Ramos (cell line): ENCODE measurements around the gene PIGV.

Source experiments
- in situ Hi-C: fragments of 300-500 bp; cut with MboI; formaldehyde crosslinking; loops from one replicate; pipeline ENCODE4 v1.14.3; 2022; ENCODE audit warnings: low sequenced_read_pairs; ENCODE audit not compliant: unreplicated experiment

The PIGV gene

DNA sequence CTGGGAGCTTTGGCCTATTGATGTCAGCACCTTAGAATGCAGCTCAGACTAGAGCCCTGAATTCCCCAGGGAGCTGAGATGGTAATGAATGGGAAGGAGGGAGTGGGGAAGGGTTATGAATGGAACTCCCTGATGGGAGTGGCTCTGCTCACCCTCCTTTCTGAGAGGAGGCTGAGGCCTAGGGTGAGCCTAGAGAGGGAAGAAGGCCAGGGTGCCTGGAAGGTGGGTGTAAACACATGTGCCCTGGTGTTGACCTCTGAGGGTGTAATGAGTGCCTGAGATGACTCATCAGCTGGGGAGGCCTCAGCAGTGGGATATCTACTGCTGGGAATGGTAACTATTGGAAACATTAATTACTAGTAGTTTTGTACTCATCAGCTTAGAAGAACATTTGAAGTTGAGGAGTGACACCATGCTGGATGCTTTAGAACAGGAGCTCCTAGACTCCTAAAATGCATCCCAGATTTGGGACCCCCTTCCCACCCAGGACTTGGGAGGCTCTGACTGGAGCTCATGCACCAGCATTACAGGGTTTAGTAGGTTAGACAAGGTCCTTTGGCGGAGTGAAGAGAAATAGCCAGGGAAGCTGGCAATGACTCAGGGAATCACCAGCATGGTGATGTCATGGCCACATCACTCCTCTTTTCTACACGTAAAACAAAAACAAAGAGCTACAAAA, 16.0 kb upstream of the PIGV start:
- in situ Hi-C loops = no loop called here

DNA sequence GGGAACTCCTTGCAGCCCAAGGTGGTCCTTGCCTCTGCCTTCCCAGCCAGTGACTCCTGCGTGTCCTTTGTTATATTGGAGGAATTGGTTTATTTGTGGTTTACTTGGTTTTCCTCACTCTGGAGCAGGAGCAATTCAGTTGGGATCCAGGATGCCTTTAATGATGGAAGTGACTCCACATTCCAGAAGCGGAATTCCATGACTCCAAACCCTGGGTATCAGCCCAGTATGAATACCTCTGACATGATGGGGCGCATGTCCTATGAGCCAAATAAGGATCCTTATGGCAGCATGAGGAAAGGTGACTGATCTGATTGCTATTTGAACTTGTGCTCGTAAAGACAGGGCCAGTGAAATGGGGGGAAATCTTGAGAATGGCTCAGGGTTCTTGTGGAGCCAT, 15.1 kb upstream of the PIGV start:
- in situ Hi-C loops = no loop called here

DNA sequence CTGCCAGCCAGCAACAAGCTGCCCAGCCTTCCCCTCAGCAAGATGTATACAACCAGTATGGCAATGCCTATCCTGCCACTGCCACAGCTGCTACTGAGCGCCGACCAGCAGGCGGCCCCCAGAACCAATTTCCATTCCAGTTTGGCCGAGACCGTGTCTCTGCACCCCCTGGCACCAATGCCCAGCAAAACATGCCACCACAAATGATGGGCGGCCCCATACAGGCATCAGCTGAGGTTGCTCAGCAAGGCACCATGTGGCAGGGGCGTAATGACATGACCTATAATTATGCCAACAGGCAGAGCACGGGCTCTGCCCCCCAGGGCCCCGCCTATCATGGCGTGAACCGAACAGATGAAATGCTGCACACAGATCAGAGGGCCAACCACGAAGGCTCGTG, 13.3 kb upstream of the PIGV start:
- in situ Hi-C loops = no loop called here

DNA sequence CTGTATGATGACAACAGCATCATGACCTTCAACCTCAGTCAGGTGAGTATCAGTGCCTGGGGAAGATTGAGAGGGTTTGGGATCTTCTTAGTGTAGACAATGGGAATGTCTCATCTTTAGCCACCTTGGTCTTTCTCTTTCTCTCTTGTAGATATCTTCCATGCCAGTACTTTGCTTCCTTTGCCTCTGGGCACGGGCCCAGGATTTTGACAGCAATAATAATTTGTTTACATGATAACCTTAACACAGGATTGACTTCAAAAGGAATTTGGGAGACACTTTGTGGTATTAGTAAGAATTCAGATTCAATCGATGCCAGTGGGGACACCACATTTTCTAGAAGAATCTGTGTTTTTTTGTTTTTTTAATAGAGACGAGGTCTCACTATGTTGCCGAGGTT, 12.1 kb upstream of the PIGV start:
- in situ Hi-C loops = no loop called here

DNA sequence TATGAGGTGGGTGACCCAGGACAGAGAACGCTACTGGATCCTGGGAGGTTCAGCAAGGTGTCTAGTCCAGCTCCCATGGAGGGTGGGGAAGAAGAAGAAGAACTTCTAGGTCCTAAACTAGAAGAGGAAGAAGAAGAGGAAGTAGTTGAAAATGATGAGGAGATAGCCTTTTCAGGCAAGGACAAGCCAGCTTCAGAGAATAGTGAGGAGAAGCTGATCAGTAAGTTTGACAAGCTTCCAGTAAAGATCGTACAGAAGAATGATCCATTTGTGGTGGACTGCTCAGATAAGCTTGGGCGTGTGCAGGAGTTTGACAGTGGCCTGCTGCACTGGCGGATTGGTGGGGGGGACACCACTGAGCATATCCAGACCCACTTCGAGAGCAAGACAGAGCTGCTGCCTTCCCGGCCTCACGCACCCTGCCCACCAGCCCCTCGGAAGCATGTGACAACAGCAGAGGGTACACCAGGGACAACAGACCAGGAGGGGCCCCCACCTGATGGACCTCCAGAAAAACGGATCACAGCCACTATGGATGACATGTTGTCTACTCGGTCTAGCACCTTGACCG, 8.6 kb upstream of the PIGV start:
- in situ Hi-C loops = no loop called here

DNA sequence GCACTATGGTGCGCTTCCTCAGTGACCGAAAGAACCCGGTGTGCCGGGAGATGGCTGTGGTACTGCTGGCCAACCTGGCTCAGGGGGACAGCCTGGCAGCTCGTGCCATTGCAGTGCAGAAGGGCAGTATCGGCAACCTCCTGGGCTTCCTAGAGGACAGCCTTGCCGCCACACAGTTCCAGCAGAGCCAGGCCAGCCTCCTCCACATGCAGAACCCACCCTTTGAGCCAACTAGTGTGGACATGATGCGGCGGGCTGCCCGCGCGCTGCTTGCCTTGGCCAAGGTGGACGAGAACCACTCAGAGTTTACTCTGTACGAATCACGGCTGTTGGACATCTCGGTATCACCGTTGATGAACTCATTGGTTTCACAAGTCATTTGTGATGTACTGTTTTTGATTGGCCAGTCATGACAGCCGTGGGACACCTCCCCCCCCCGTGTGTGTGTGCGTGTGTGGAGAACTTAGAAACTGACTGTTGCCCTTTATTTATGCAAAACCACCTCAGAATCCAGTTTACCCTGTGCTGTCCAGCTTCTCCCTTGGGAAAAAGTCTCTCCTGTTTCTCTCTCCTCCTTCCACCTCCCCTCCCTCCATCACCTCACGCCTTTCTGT, 7.3 kb upstream of the PIGV start:
- in situ Hi-C loops = no loop called here

DNA sequence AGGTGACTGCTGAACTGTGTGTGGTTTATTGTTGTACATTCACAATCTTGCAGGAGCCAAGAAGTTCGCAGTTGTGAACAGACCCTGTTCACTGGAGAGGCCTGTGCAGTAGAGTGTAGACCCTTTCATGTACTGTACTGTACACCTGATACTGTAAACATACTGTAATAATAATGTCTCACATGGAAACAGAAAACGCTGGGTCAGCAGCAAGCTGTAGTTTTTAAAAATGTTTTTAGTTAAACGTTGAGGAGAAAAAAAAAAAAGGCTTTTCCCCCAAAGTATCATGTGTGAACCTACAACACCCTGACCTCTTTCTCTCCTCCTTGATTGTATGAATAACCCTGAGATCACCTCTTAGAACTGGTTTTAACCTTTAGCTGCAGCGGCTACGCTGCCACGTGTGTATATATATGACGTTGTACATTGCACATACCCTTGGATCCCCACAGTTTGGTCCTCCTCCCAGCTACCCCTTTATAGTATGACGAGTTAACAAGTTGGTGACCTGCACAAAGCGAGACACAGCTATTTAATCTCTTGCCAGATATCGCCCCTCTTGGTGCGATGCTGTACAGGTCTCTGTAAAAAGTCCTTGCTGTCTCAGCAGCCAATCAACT, 6.4 kb upstream of the PIGV start:
- in situ Hi-C loops = no loop called here

DNA sequence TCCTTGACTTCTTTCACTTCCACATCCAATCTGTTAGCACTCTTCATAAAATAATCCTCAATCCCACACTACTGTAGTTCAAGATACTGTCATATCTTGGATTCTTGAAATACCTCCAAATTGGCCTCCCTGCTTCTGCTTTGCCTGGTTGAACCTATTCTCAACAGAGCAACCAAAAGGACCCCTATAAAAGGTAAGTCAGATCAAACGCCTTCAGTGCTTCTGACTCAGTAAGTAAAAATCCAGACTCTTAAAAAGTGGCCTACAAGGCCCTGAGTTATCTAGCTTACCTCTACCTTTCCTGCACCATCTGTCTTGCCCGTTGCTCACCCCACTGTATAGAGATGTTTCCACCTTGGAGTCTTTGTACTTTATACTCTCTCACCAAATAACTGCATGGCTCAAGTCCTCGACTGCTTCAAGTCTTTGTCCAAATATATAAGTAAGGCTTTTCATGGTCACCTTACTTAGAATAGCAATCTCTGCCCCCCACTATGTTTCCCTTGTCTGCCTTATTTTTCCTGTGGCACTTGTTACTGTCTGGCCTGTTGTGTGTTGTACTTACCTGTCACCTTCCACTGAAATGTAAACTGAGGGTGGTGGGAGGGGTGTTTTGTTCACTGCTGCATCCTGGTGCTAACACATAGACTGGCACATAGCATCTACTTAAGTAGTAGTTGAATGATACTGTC, 5.1 kb upstream of the PIGV start:
- in situ Hi-C loops = no loop called here

DNA sequence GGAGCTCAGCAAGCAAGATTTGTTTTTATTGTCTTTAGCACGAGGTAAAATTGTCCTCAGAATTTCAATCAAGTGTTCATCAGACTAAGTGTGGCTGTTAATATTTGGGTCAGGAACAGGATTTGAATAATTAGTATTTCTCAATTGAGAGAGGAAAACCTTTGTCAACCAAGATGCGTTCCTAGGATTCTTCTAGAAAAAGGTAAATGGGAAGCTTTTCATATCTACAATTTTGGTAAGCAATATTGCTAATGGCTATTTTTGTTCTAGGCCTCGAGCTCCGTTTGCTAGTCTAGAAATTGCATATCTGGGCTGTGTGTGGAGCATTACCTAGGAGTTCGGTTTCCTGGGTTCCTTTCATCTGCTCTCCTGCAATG, 4.1 kb upstream of the PIGV start:
- in situ Hi-C loops = no loop called here

DNA sequence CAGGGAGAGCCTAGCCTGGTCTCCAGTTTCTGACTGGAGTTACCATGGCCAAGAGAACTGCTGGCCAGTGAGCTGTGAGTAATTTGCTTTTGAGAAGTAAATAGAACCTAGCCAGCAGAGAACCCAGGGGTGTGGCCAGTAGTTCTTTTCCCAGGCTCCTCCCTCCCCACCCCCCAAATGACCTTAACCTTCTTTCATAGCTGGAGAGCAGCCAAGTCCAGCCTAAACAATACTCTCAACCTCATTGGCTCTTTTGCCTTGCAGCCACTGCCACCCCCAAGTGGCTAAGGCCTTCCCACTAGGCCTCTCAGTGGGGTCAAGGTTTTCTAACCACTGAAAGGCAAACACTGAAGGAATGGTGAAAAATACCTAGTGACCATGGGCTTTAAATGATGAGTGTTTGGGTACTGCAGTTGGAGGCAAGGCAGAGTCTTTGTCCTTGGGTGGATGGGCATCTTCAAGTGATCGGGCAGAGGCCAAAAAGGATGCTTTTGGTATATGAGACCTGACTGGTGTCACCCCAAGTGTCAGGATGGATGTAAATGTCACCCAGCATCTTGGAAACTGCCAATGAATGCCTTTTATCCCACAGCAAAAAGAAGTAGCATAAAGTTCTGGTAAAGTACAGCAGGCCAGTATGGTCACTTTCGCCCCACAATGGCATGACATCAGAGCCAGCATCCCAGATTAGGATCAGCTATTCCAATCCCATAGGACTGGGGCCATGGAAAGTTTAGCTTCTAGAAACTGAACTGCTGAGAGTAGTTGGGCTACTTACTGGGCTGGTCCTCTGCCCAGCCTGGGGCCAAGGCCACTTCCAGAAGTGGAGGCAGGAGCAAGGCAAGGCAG, 3.5 kb upstream of the PIGV start:
- in situ Hi-C loops = no loop called here

DNA sequence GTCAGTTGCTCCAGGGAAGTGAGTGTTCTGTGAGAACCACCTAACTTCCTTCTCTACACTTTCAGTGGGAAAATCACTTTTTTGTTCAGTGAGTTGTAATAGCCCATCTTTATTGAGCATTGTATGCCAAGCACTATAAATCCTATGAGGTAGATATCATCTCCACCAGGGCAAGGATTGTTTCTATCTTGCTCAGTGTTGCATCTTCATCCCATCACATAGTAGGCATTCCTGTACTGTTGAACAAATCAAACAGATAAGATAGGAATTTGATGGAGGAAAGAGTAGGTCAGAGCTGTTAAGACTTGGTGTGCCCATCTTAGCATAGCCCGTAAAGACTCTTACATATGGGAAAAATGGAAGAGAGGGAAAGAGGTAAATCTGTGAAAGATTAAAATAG, 2.9 kb upstream of the PIGV start:
- in situ Hi-C loops = no loop called here

DNA sequence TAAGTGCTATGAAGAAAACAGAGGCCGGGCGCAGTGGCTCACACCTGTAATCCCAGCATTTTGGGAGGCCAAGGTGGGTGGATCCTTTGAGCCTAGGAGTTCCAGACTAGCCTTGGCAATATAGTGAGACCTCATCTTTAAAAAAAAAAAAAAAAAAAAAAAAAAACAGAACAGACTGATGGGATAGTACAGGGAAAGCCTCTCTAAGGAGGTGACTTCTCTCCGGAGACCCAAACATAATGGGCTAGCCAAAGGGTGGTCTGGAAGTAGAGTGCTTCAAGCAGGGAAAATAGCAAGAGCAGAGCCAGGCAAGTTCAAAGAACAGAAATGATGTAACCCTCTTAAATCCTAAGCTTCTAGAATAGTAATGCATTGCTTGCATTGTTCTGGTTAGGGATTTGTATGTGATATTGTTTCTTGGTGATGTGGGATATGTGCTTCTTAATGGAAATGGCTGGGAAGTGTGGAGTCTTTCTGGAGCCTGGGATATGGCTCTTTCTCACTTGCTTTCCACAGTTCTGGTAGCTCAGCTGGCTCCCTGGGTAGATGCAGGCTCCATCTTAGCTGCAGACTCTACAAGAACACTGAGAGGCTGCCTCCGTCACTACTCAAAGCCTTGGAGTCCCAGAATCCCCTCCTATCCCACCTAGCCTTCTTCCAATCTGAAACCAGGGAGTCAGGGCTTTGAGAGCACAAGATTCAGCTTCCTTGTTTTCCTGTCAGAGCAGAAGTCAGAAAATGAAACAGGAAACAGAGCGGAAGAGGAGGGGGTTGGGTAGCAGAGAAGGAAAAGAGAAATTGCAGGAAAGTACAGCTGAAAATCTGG, 1.9 kb upstream of the PIGV start:
- in situ Hi-C loops = no loop called here

DNA sequence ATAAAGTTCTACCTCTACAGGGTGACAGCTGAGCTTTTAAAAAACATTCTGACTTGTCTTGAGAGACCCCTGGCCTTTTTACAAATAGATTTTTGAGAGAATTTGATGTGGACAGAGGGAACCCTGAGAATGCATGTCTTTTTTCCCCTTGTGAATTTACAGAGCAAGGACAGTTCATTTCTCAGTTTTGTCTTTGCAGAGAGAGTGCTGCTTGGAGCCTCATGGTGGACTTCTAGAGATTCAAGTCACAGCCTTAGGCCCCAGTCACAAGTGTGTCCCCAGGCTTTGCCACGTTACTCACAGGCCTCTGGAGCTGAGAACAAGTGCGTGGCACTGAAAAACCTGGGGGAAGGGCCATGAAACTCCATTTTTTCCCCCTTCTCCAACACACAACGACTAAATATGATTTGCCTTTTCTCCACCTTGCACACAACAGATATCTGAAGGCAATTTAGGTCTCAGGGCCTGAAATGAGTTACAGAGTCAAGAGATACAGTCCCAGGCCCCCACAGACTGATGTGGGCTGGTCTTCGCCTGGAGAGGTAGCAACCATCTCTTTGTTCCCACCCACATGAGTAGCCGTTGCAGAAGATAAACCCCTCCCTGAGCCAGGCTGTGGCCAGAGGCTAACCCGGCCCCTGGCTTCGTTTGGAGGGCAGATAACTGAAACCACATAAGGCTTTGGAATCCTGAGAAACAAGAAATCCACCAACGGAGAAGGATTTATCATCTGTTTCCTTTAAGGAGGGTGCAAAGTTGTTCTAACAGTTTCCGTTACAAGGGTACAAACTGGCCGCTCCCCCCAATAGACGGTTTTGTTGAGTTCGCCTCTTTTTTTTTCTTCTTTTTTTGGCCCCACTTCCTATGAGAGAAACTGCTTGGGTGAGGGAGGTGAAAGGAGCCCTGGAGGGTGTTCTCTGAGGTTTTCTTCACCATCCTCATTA, 1.0 kb upstream of the PIGV start:
- in situ Hi-C loops = no loop called here

DNA sequence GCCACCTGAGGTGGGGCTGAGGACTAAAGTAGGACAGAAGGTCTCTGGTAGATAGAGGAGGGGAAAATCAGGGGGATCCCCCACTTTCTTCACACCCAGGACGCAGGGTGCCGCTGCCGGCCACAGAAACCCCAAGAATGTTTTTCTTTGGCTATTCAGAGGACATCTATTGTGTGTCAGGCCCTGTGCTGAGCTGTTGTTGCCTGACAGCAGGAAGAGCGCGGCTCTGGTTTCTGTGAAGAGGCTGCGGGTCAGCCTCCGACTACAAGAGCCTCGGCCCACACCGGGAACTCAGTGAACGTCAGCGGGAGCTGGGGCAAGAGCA, 407 bp upstream of the PIGV start:
- in situ Hi-C loops = no loop called here

DNA sequence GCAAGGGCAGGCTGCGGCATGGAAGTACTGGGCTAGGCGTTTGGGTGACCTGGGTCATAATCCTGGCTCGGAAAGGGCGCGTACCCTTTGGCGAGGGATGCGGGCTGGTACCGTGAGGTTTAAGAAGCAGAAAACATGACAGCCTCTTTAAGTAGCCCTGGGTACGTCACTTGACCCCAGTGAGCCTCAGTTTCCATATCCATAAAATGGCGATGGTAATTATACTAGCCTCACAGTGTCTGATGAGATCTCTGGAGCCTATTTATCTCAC, 700 bp downstream of the PIGV start:
- in situ Hi-C loops = no loop called here

DNA sequence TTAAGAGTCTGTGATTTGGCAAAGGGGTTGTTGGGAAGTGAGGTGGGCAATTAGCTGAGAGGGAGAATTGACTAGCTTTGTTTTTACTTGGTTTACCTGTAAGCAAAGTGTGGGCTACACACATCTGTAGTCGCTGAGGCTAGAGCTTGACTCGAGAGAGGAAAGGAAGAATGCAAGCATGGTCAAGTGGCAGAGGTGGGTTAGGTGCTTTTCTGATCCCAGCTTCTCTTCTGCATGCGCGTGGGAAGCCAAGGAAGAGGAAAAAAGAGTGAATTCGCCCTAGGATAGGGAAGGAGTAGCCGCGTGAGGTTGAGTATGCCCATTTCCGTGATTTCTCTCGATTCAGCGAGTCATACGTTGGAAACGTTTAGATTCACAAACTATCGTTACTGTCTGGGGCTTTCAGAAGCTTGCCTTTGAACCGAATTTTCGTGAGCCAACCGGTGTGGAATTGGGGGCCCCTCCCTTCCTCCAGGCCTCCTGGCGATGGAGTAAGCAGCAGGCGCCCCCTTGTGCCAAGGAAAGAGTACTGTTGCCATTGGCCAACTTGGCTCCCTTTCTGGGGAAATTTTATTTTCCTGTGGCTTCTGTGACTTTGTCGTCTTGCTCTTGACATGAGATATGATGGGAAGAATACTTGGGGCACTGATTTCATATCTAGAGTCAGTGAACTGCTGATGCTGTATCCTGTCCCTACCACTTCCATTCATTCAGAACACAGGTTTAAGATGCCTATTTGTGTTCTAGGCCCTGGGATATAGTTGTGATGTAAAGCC, 1.3 kb downstream of the PIGV start:
- in situ Hi-C loops = no loop called here

DNA sequence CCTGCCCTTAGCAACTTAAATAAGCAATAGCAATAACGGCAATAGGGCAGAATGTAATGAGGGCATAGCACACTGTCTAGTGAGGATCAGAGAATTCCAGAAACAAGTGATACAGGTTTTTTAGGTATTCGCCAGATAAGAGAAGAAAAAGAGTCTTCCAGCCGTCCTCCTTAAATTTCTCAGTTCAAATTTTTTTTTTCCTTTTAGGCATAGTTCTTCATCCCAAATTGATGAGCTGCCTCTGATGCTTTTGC, 1.8 kb downstream of the PIGV start:
- in situ Hi-C loops = no loop called here

DNA sequence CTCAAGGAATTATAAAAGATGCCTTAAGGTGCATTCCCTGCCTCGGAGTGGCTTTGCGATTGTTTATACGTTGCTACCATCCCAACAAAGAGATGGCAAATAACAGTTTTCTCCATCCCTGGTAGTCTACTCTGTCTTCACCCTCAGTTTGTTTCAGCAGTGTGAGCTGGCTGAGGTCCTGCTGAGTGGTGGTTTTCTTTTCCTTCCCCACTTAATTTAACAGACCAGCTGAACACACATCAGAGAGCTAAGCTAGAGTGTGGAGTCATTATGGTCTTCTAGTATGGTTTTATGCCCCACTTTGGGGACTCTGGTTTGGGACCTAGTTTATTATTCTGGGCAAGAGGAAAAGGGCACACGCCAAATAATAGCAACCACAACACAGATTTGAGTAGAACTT, 2.2 kb downstream of the PIGV start:
- in situ Hi-C loops = no loop called here
